Activated T-cell treated with anti-CD3 and anti-CD28 coated beads for 24 hours (primary cell): ENCODE results near the gene PSMB3.
"Not testable (repeated sequence)": the region's sequence is repeated elsewhere in the genome, so short reads cannot be mapped to it uniquely, and the experiment has no call there.

ENCODE experiments used
- DNase-seq: peaks from one replicate; pipeline ENCODE4 v3.0.0-alpha.2; 2020; ENCODE audit warnings: low read depth

The PSMB3 gene

GRCh38 chr17:38749223-38750043 lies 3.1 kb upstream of the PSMB3 start:
- no peak for DNase-seq

- no peak for DNase-seq
These were observed 2.6 kb upstream of the PSMB3 start for GRCh38 chr17:38750044-38750311.

GRCh38 chr17:38750312-38751121 lies 2.0 kb upstream of the PSMB3 start:
- DNase-seq: no peak

- DNase-seq: no peak
These were observed 1.3 kb upstream of the PSMB3 start for GRCh38 chr17:38751144-38751807.

- DNase-seq: peak; percentile 78
These were observed 683 bp upstream of the PSMB3 start for GRCh38 chr17:38751808-38752307.

GRCh38 chr17:38753071-38753506 lies 548 bp downstream of the PSMB3 start:
- no peak for DNase-seq

GRCh38 chr17:38761612-38762011 lies 9.1 kb downstream of the PSMB3 start:
- no peak for DNase-seq

- DNase-seq: no peak
These were observed 9.7 kb downstream of the PSMB3 start for GRCh38 chr17:38762231-38762630.

- no peak for DNase-seq
These were observed 13.8 kb downstream of the PSMB3 start for GRCh38 chr17:38766341-38766740.

- DNase-seq: no peak
These were observed 15.9 kb downstream of the PSMB3 start for GRCh38 chr17:38768417-38768816.

- no peak for DNase-seq
These were observed 20.7 kb downstream of the PSMB3 start for GRCh38 chr17:38773258-38773657.

- DNase-seq: no peak
These were observed 25.2 kb downstream of the PSMB3 start for GRCh38 chr17:38777641-38778250.

GRCh38 chr17:38779965-38780752 lies 27.6 kb downstream of the PSMB3 start:
- DNase-seq: no peak

GRCh38 chr17:38783227-38783626 lies 30.7 kb downstream of the PSMB3 start:
- no peak for DNase-seq

- no peak for DNase-seq
These were observed 33.8 kb downstream of the PSMB3 start for GRCh38 chr17:38786372-38786771.

GRCh38 chr17:38787999-38788398 lies 35.5 kb downstream of the PSMB3 start:
- not testable (repeated sequence) for DNase-seq

GRCh38 chr17:38789185-38789584 lies 36.6 kb downstream of the PSMB3 start:
- DNase-seq: no peak

GRCh38 chr17:38790148-38790707 lies 37.7 kb downstream of the PSMB3 start:
- not testable (repeated sequence) for DNase-seq

GRCh38 chr17:38791162-38791561 lies 38.6 kb downstream of the PSMB3 start:
- DNase-seq: no peak

GRCh38 chr17:38794221-38794620 lies 41.7 kb downstream of the PSMB3 start:
- no peak for DNase-seq
